Islet precursor cell (in vitro differentiated cells): Measurements from ENCODE around the gene SCAMP3.
A peak's percentile ranks its signal among the peaks of the same experiment; 100 is the strongest.

Source experiments
- DNase-seq: peaks from one replicate; pipeline ENCODE4 v3.0.0-alpha.2; 2018

SCAMP3 gene

DNA sequence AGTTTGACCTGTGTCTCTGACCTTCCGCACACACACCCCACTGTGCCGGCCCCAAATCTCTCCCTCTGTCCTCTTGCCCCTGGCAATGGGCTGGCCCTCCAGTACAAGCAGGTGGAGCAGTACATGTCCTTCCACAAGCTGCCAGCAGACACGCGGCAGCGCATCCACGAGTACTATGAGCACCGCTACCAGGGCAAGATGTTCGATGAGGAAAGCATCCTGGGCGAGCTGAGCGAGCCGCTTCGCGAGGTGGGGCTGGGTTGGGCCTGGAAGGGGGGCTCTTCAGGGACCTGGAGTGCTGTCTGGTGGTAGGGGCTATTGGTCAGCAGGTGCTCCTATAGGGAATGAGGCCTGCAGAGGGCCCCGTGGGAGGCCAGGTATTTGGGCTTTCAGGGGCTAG, 22.9 kb upstream of the SCAMP3 start:
- DNase-seq: no peak

DNA sequence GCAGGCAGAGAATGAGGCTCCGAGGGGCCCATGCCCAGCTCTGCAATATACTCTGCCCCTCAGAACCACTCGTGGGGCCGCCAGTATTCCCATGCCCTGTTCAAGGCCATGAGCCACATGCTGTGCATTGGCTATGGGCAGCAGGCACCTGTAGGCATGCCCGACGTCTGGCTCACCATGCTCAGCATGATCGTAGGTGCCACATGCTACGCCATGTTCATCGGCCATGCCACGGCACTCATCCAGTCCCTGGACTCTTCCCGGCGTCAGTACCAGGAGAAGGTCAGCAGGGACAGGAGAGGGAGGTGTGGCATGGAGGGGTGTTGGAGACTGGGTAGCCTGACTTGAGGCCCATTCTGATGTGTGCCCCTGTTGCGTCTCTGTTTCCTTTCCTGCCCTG, 22.3 kb upstream of the SCAMP3 start:
- no peak for DNase-seq

DNA sequence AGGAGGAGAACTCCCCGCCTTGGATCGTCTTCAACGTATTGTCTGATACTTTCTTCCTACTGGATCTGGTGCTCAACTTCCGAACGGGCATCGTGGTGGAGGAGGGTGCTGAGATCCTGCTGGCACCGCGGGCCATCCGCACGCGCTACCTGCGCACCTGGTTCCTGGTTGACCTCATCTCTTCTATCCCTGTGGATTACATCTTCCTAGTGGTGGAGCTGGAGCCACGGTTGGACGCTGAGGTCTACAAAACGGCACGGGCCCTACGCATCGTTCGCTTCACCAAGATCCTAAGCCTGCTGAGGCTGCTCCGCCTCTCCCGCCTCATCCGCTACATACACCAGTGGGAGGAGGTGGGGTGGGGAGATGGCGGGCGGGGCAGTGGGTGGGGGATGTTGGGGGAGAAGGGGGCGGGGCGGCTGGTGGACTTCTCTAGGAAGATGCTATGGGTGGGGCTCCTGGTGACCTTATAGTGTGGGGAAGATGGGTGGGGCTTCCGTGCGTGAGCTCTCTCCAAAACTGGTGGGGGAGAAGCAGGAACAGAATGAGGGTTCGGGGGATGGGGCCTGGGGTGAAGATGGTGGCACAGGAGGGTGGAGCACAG, 20.4 kb upstream of the SCAMP3 start:
- no peak for DNase-seq

DNA sequence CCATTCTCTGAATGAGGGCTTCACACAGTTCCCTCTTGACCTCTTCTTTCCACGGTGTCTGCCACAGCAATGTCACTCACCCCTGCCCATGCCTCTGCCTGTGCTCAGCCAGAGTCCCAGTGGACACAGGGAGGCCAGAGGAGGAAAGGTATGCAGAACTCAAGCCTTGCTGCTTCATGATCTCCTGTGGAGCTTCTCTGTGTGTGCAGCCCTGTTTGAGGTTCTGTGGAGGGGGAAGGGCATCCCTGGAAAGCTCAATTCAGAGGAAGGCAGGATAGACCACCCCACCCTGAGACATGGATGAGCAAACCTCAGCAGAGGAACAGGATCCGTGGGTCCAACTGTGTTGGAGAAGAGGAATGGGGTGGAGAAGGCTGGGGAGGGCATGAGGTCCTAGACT, 17.1 kb upstream of the SCAMP3 start:
- no peak for DNase-seq

DNA sequence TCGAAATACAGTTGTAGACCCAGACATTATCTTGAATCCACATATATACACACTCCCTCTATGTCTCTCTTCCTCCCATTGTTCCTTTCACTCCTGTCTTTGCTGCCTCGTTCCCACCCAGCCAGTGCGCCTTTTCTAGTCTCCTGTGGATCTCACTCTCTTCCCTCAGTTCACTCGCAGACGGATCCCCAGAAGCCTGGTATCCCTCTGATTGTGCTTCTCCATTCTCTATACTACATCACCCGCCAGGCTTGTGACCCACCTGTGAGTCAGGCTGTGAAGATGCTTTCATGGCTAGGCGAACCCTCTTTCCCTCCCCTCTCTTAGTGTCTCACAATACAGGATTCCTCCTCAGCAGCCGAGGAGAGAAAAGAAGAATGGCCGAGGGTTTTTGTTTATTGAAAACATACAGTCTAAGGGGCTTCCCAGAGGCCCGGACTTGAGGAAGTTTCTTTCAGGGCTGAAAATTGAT, 16.6 kb upstream of the SCAMP3 start:
- no peak for DNase-seq

DNA sequence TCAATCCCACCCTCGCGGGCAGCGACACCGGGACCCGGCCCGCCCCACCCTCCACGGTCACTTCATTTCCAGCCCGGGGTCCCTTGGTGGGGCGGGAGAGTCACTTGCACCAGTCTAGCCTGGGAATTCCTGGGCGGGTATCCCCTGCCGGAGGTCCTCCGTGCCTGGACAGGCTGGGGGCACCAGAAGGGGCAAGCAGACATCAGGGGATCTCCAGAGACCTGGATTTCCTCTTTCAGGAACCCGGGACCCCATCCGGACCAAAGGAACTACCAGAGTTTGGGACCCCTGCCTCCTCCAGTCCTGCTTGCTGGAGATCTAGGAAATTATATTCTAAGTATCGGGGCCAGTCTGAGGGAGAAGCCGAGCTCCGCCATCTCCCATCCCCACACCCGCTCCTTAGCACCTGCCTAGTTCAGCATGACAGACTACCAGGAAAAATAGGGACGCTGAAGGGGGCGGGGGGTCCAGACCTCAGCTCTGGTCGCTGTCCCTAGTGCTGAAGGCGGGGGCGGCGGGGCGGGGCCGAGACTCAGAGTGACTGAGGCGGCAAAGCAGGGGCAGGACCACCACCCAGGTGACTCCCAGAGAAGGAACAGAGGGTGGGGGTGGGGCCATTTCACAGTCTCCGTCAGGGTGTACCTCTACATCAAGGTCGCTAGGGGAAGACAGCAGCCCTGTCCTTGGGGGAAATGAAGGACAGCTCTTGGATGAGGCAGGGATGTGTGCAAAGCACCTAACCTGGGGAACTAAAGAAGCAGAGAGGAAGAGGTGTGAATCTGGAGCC, 15.9 kb upstream of the SCAMP3 start:
- DNase-seq: peak; percentile 96

DNA sequence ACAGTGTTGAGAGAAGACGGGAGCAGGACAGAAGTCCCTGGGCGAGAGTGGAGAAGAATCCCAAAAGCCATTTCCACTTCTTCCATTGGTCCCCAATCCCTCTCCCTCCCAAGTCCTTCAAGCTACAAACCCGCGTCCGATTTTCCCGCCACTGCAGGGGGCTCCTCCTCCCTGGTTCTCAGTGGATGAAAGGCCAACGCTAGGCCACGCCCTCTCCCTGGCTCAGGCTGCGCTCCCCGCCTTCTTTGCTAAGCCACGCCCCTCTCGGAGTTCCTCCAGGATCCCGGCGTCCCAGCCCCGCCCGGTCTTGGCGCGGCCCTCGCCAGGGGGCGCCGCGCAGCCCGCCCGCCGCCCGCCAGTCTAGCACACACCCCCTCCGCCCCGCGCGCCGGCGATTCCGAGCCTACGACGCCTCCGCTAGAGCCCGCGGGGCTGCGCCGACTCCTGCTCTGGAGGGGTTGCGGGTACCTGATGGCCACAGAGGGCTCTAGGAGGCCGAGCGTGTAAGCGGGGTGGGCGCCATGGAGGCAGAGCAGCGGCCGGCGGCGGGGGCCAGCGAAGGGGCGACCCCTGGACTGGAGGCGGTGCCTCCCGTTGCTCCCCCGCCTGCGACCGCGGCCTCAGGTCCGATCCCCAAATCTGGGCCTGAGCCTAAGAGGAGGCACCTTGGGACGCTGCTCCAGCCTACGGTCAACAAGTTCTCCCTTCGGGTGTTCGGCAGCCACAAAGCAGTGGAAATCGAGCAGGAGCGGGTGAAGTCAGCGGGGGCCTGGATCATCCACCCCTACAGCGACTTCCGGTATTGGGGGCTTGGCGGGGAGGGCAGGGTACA, 15.1 kb upstream of the SCAMP3 start, which contains the start of gene HCN3:
Gene HCN3, plus strand, starts transcription at position 394 of the 832 bp plus-strand sequence. Its CDS starts 128 bp downstream, at position 522.
- peak; percentile 98 for DNase-seq

DNA sequence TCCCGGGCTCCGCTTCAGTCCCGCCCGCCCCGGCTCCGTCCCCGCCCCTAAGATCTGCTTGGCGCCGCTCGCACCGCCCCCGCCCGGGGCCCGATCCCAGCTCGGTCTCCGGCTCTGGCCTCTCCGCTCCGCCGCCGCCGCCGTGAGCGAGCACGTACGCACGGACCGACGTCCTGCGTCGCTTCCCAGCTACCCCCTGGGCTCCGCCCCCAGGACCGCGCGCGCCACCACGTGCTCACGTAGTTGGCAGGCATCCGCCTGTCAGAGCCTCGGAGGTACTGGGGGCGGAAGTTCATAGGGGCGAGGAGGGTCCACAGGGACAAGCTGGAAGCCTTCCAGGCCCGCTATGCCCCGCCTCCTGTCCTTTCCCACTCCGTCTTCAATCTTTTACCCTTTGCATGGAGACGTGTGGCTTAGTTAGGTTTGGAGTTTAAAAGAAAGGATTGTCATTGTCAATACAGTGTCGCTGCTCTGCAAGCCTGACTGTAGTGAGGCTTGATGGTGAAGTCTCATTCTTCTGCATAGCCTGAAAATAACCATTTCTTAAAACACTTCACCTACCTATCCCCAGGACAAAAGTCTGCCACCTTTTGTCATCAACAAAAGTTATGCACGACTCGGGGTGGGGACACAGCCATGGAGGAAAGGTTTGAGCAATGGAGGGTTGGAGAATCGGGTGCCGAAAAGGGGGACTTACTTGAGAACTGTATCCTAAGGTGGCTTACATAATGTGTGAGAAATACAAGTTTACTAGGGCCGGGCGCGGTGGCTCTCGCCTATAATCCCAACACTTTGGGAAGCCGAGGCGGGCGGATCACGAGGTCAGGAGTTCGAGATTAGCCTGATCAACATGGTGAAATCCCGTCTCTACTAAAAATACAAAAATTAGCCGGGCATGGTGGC, 11.4 kb upstream of the SCAMP3 start, which contains the start of gene CLK2:
Gene CLK2, minus strand, starts transcription at position 162 of the 903 bp plus-strand sequence. CDS start 2,527 bp downstream, outside the sequence.
- peak; percentile 99 for DNase-seq

DNA sequence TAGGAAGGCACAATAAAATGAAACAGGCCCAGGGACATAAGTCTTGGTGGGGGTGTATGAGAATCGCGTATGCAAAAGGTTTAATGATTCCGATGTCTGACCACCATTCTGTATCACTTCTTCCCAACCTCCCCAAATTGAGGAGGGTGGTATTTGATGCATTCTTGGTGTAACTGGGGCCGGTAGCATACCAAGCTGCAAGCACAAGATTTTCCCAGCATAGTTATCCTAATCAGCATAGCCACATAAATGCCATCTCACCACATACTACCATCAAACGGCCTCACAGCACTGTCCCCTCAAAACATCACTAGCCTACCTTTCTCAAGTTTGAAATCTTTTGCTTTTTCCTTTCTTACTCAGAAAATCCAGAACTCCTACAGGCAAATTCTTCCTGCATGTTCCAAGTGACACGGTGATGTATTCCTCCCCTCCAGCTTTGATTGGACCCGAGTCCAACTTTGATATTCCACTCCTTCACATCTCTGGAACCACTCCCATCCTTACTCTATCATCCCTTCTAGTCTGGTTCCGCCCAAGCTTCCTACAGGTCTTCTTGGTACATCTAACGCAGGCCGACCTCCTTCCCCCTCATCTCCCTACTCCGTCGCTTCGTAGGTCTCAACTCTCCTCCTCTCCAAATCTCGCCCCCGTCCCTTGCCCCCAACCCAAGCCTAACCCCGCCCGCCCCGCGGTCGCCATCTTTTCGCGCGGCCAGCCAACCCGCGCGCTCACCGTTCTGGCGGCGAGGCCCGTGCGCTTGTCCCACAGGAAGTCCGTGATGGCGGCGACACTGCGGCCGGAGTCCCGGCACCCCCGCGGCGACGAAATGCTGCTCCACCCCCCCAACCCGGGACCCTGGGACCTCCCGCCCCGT, 10.5 kb upstream of the SCAMP3 start:
- DNase-seq: no peak

DNA sequence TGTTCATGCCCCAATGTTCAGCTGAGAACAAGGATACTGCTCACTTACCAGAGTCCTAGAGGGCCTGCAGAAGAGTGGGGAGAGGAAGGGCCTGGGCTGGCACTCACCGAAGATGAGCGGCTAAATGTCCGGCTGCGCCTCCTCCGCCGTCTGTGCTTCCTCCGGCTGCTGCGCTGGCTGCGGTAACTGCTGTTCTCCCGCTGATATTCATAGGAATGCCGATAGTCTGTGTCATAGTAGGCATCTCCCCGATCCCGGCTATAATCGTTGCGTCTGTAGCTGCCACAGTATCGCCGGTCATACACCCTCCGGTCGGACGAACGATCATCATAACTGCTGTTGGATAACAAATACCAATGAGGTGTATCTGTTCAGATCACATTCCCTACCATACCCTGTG, 7.2 kb upstream of the SCAMP3 start:
- no peak for DNase-seq

DNA sequence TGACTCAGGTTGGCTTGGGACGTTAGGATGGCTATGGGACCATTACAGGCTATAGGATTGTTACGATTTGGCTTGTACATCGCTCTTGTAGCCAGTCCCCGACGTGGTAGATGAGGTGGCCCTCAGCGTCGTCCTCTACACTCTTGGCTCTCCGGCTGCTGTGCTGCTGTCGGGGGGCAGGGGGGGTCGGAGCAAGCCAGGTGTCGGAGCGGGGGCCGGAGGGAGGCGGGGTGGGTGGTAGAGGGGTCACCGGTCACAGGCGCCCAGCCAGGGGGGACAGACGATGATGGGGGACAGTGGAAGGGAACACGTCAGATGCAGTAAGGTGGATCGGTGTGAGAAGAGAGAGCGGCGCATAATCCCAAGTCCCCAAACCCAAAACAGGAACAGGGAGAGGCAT, 6.5 kb upstream of the SCAMP3 start:
- DNase-seq: no peak

DNA sequence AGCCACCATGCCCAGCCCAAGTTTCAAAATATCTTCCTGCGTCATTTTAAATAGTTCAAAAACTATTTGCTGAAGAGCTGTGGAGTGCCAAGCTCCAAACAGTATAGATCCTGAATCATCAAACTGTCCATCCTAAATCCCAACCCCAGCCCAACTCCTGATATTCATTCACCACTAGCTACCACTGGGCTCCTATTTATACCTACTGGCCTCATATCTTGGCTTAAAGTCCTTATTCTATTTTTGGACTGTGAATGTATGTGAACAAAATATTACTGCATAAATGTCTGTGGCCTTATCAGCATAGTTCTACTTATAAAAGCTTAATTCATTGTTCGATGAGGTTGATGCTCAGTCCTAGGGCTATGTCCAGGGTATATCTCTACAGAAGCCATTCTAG, 5.2 kb upstream of the SCAMP3 start:
- DNase-seq: no peak

DNA sequence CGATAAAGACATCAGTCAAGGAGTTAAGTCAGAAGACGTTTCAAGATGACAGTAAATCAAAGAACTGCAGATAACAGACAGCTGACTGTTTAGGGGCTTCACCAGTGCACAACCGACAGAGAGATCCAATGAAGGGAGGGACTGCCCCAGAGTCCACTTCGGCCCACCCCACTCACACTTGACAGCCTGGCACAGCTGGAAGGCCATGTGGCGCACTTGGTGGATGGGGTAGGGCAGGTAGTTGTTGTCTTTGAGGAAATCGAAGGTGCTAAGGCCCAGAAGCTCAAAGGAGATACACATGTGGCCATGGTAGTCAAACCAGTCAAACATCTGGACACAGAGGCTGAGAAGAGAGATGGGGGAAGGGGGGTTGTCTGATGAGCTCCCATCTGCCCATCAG, 4.4 kb upstream of the SCAMP3 start:
- DNase-seq: no peak

DNA sequence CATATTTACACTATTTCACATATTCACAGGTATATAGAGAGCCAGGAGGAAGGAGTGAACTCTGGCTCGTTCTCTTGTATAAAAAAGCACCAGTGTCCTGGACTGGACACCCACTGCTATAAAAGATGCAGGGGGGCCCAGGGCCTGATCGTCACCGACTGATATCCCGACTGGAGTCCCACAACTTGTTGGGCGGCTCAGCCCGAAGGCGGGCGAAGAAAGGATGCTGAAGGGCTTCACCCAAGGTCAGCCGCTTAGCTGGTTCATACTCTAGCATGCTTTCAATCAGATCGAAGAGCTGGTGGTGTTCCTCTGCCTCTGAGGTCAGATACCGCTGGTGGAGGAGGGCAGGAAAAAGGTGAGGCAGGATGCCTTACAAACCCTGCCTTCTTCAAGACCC, 907 bp upstream of the SCAMP3 start:
- no peak for DNase-seq

DNA sequence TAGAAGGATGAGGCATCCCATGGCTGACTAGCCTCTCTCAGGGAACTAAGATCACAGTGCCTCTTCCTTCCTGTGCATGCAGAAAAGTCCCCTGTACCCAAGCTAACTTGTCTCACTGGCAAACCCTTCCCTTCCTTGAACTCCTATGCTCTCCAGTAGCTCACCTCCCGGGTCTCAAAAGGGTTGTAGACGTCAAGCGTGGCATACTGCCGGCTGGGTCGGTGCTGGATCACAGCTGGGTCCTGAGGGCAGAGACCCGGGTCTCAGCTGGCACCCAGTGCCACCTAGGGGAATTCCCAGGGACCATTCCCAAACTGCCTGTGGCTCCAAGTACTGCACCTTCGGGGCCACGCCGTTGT, 688 bp downstream of the SCAMP3 start:
- DNase-seq: no peak

DNA sequence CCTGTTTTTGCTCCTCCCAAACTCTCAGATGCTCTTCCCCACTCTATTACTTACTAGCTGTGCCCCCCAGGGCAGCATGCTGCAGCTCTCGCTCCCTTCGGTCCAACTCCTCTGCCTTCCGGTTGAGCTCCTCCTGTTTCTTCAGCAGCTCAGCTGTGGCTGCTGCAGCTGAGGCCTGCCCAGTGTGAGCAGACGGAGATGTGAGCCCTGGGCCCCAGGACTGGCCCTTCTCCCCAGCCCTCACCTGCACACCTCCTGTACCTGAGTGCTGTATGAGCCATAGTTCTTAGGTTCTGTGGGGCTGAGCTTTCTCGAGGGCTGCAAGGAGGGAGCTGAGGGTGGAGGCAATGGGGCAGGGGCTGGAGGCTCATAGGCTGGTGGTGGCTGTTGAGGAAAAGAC, 1.9 kb downstream of the SCAMP3 start:
- no peak for DNase-seq

DNA sequence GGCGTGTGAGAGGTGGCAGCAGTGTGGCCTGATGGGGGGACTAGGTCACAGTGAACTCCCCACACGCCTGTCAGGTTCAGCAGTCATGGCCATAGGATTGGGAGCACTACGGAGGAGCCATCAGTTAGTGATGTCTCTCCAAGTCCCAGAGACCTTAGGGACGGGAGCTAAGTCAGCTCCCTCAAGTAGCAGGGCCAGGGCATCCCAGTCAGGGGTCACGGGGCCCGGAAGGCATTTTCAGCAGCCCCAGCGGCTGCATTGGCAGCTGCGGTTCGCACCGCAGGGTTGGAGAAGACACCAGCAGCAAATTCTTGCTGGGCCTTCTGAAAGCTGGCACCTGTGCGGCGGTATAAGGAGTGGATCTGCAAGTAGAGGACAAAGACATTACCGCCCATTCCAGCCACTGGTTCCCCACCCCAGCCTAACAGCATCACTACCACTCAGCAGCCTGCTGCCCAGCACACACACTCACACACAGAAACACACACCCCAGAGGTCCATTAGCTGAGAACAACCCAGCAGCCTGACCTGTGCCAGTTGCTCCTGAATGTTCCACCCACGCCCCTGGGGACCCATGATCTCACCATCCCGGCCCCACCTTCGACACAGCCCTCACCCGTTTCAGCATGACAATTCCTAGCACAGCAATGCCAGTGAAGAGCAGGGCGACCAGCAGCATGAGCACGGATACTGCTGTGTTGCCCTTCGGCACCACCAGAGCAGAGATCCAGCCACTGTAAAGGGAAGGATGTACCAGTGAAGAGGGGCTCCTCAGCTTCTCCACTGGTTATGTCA, 5.9 kb downstream of the SCAMP3 start:
- no peak for DNase-seq

DNA sequence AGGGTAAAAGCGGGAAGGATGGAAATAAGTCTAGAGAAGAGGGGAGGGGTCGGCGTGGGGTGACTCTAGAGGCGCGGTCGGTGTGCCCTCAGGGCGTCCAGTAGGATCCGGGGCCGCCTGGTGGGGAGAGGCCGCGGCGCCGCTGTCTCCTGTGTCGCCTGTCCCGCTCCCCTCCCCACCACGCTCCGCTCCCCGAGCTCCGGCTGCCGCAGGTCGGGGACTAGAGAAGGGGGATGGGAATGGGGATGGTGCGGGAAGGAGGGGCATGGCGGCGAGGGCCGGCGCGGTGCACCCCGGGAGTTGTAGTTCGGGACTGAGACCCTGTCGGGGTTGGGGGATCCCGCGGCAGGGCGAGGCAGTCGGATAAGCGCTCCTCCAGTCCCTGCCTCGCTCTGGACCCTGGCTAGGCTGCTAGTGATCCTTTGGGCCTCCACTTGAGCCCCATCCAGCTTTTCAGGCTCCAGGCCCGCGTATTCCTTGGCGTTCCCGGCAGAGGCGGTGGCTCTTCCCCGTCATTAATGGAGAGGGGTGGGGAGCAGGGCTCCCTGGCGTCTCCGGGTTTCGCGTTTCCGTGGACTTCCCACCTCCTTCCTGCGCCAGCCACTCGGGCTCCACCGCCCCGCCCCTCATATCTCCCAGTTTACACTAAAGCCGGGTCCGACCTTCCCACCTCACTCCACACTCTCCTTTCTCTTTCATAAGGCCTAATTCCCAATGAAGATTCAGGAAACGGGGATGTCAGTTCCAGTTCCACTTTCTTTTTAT, 6.7 kb downstream of the SCAMP3 start, which contains the start of gene ENTREP3:
Gene ENTREP3, minus strand, starts transcription at position 241 of the 765 bp plus-strand sequence. CDS start 606 bp downstream, outside the sequence.
- DNase-seq: peak; percentile 93

DNA sequence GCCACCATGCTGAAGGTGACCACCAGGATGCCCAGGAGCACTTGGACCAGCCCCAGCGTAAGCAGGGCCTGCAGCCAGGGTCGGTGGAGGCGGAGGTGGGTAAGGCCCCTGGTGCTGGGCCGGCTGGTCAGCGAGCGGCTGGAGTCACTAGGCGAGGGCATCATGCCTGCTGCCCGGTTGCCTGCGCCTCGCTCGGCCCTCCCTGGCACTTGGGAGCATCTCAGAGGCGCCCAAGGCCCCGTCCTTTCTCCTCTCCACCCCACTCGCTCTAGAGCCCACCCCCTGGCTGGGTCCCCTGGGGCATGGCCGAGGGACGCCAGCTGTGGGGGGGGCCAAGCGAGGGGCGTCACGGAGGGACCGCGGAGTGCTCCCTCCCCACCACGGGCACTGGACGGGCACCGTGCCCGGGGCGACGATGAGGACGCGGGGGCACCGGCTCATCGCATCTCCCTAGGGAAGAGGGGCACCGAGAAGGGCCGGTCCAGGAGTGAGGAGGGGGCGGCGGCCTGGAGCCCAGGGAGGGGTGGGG, 7.4 kb downstream of the SCAMP3 start:
- DNase-seq: no peak
